ENCODE data around the gene ERCC5.

The ERCC5 gene

GRCh38 chr13:102872531-102872930, 26.7 kb downstream of the ERCC5 start:
- DNase-seq (ENCODE audit: low spot score), result no peak
- no peak for TF ChIP-seq CTCF (IDR thresholded peaks at IDR 0.05; ENCODE audit: extremely low read depth, missing control alignments)

GRCh38 chr13:102873653-102874052, 27.8 kb downstream of the ERCC5 start:
- TF ChIP-seq CTCF (IDR thresholded peaks at IDR 0.05; ENCODE audit: extremely low read depth, missing control alignments), result no peak
- DNase-seq (ENCODE audit: low spot score), result peak; percentile 11

DNA sequence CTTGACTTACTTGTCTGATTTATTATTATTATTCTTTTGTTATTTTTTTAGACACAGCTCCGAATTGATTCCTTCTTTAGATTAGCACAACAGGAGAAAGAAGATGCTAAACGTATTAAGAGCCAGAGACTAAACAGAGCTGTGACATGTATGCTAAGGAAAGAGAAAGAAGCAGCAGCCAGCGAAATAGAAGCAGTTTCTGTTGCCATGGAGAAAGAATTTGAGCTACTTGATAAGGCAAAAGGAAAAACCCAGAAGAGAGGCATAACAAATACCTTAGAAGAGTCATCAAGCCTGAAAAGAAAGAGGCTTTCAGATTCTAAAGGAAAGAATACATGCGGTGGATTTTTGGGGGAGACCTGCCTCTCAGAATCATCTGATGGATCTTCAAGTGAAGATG, 29.4 kb downstream of the ERCC5 start:
- TF ChIP-seq CTCF (IDR thresholded peaks at IDR 0.05; ENCODE audit: extremely low read depth, missing control alignments), result no peak
- DNase-seq (ENCODE audit: low spot score), result no peak

GRCh38 chr13:102877303-102877702, 31.5 kb downstream of the ERCC5 start:
- no peak for TF ChIP-seq CTCF (IDR thresholded peaks at IDR 0.05; ENCODE audit: extremely low read depth, missing control alignments)
- DNase-seq (ENCODE audit: low spot score), result no peak

- no peak for DNase-seq (ENCODE audit: low spot score)
- TF ChIP-seq CTCF (IDR thresholded peaks at IDR 0.05; ENCODE audit: extremely low read depth, missing control alignments), result no peak
These were observed 32.6 kb downstream of the ERCC5 start for GRCh38 chr13:102878481-102878880.

- DNase-seq (ENCODE audit: low spot score), result no peak
- TF ChIP-seq CTCF (IDR thresholded peaks at IDR 0.05; ENCODE audit: extremely low read depth, missing control alignments), result no peak
These were observed 34.1 kb downstream of the ERCC5 start for GRCh38 chr13:102879793-102880499.

DNA sequence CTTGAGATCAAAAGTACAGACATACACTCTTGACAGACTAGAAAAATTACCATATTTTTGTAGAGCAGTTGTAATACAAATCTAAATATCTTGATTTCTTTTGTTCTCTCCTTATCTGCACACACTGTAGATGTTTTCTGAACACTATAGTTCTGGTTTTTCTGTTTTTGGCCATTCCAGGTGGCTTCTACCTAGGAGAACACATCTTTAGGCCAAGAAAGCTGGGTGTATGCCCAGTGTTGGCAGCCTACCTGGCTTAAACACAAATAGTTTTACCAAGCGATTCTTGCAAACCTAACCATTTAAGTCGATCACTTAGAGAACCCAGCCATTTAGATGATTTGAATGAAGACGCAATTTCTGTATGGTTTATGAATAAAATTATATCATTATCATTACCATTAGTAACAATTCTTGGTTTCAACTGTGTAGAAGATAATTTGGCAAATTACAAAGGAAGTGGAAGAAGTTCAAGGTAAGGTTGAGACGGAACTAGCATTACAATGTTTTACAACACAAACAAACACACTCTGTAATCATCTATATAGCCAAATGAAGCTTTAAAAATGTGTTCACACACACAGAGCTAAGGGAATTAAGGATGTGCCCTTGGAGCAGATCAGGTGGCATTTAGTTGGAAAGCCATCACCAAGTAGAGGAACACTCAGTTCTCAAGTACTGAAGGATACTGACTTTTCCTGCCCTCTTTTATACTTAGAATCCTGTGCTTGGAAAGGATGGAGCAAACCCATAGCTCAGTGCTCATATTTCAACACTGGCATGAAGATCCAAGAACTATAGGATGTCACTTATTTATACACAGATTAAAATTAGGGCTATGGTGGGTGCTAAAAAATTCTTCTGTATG, 36.2 kb downstream of the ERCC5 start:
- no peak for DNase-seq (ENCODE audit: low spot score)

More for the DNA sequence above, 36.2 kb downstream of the ERCC5 start:
- no peak for TF ChIP-seq CTCF (IDR thresholded peaks at IDR 0.05; ENCODE audit: extremely low read depth, missing control alignments)
